Upper lobe of left lung (tissue), 4 donors: ENCODE results near the gene PTCH1.

Experiments used
- POLR2AphosphoS5 ChIP-seq, 2 donors: sonication (generic); formaldehyde crosslinking; IDR thresholded peaks; one replicate each; pipeline ENCODE4 v1.5.1; 2017; ENCODE audit warnings: antibody characterized with exemption in 2 of 2
- TF ChIP-seq, protein P1 (sequence below), 6 experiments: fragments of 450-650 bp in 4 of 6; fragments of 200-600 bp in 2 of 6; sonication (generic) in 2 of 6; IDR thresholded peaks; one replicate each; pipeline ENCODE4 v1.5.1; 2016 to 2019; ENCODE audit warnings: antibody characterized with exemption in 6 of 6

DNA sequence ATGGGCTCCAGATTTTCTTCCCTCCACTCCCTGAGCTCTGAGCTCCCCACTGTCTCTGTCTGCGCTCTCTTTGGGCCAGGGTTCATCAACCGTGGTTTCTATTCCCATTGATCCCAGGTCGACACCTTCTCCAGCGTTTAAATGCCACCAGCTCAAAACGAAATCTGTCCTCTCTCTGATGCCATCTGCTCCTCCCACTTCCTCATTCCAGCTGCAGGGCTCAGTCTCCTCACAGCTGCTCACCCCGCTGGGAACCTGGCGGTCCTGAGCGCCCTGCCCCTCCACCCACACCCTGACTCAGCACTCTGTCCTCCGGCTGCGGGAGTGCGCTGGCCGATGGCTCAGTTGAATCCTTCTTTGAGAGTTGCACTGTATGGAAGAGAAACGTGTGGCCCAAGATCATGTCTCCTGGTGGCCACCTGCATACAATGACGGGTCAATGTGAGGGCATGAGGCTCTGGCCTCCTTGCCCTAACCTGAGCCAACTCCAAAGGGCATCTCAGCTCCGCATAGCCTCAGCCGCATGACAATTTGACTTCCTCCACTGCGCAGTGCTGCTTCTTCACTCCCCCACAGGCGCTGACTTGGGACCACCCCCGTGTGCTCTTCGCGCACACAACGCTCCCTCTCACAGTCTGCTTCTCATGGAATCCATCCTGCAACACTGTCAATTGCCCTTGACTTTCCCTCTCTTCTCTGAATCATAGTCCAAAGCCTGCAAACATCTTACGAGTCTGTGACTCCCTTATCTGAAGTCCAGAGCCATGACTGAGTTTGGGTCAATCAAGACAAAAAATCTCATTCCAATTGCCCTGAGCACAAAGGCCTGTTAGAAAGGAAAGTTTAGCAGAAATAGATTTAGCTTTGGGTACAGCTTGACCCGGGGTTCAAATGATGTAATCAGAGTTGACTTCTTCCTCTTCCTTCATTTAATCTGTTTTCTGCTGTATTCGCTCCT lies 82.4 kb downstream of the PTCH1 start:
- TF ChIP-seq, protein P1, sequence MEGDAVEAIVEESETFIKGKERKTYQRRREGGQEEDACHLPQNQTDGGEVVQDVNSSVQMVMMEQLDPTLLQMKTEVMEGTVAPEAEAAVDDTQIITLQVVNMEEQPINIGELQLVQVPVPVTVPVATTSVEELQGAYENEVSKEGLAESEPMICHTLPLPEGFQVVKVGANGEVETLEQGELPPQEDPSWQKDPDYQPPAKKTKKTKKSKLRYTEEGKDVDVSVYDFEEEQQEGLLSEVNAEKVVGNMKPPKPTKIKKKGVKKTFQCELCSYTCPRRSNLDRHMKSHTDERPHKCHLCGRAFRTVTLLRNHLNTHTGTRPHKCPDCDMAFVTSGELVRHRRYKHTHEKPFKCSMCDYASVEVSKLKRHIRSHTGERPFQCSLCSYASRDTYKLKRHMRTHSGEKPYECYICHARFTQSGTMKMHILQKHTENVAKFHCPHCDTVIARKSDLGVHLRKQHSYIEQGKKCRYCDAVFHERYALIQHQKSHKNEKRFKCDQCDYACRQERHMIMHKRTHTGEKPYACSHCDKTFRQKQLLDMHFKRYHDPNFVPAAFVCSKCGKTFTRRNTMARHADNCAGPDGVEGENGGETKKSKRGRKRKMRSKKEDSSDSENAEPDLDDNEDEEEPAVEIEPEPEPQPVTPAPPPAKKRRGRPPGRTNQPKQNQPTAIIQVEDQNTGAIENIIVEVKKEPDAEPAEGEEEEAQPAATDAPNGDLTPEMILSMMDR (IDR thresholded peaks at IDR 0.05): no peak
- TF ChIP-seq POLR2AphosphoS5 (IDR thresholded peaks at IDR 0.05): no peak
